Heart right ventricle (tissue), 16 donors: Measurements from ENCODE around the gene CARD8. TPM values are rescaled to one million over a fixed set of nuclear protein-coding genes. Genes with fewer than 3 reads are reported as not detected.

Experiments used
- ATAC-seq, 8 donors: fragments of 200-7000 bp; cut with Tn5 transposase; one replicate each; pipeline ENCODE4 v1.9.1; 2020; ENCODE audit warnings: mild to moderate bottlenecking in 8 of 8, moderate library complexity in 8 of 8, moderate number of reproducible peaks in 1 of 8
- DNase-seq, 2 donors: peaks; one replicate each; pipeline ENCODE4 v3.0.0-alpha.2; 2020
- H3K27ac ChIP-seq, 10 donors: fragments of 200-600 bp; sonication (generic) in 2 of 10; one replicate each; pipeline versions ENCODE4 v1.5.0 to v1.8.0; 2020 to 2022; ENCODE audit warnings: mild to moderate bottlenecking in 3 of 10
- H3K27me3 ChIP-seq, 7 donors: fragments of 200-600 bp; one replicate each; pipeline ENCODE4 v1.8.0; 2021 to 2022; ENCODE audit warnings: mild to moderate bottlenecking in 2 of 7
- H3K36me3 ChIP-seq, 9 donors: fragments of 200-600 bp; sonication (generic) in 1 of 9; one replicate each; pipeline versions ENCODE4 v1.5.0 to v1.8.0; 2020 to 2022; ENCODE audit warnings: mild to moderate bottlenecking in 2 of 9
- H3K4me1 ChIP-seq, 9 donors: fragments of 200-600 bp; sonication (generic) in 1 of 9; one replicate each; pipeline versions ENCODE4 v1.5.0 to v1.8.0; 2020 to 2022; ENCODE audit warnings: mild to moderate bottlenecking in 4 of 9
- H3K4me3 ChIP-seq, 10 donors: fragments of 200-600 bp; sonication (generic) in 2 of 10; one replicate each; pipeline versions ENCODE4 v1.5.0 to v1.8.0; 2020 to 2022; ENCODE audit warnings: mild to moderate bottlenecking in 7 of 10, moderate library complexity in 2 of 10
- H3K9me3 ChIP-seq, 11 donors: fragments of 200-600 bp in 10 of 11; sonication (generic) in 2 of 11; one replicate each; pipeline versions ENCODE4 v1.5.0 to v1.8.0; 2013 to 2022; ENCODE audit warnings: mild to moderate bottlenecking in 2 of 11, control low read depth in 1 of 11, moderate library complexity in 1 of 11
- CTCF ChIP-seq, 9 donors: fragments of 200-600 bp; sonication (generic) in 2 of 9; IDR thresholded peaks; one replicate each; pipeline versions ENCODE4 v1.5.0 to v1.8.0; 2021 to 2022; ENCODE audit warnings: antibody characterized with exemption in 9 of 9, mild to moderate bottlenecking in 5 of 9, moderate library complexity in 1 of 9
- WGBS, 2 donors: extraction: QIAGEN DNeasy Blood & Tissue Kit; methylation state at CpG; one replicate each; pipeline ENCODE4 v1.1.7; 2013; ENCODE audit warnings: inconsistent platforms in 1 of 2; 5-methylcytosine and 5-hydroxymethylcytosine counted together
- intact Hi-C, 10 donors: fragments of 100-400 bp; cut with DNase I; formaldehyde crosslinking; loops; one replicate each; pipeline versions ENCODE4 v1.11.1 to v1.14.2; 2022
- polyA plus RNA-seq, 2 donors: library from polyadenylated mRNA; stranded (reverse); fragments of 200-250 nt; gene quantifications; one replicate each; pipeline ENCODE4 v1.2.3, GENCODE V29; 2013
- total RNA-seq, 10 donors: library from RNA; stranded (reverse); fragmentation: NEBNext Ultra II Directional in 3 of 10; extraction: Animal tissue kit (Norgen Biotek cat#: 25700) in 3 of 10; gene quantifications; one replicate each; pipeline versions ENCODE4 v1.2.1 to v1.2.4, GENCODE V29; 2021 to 2023
- donor health status: Arrhythmogenic right ventricular cardiomyopathy.
- donor health status: ischemic (EF 13 %, LVEDD 7.1; RV severe dilation, severe dysfunction).
- donor health status: healthy with polysubstance abuse.
- donor health status: DM: no; HTN: yes; CAD: no.
- donor health status: DM: no; HTN: no; CAD: no.
- donor health status: ischemic (EF 25% LVEDD 6.9; RV normal size, moderate dysfunction).
- donor health status: ischemic (EF 25% LVEDD 5.7; RV mildly dilated, moderate dysfunction).
- donor health status: healthy.
- donor health status: DM: yes; HTN: yes; CAD: no.
- donor health status: Ischemic cardiomyopathy.
- donor health status: ischemic (EF 35%, LVEDD 5.7; RV mildly dilated, moderate dysfunction).
- donor health status: nonischemic (EF 11% LVEDD 7.7; RV severe dilation, severe dysfunction).
- donor health status: DM: yes; HTN: yes; CAD: no.
- donor health status: PGD.
- donor health status: ischemic (EF 29% LVEDD 5.4; RV normal size, mild dysfunction).
- donor health status: nonischemic (EF 23%, LVEDD 6.1; RV moderate dilation, normal function).

CARD8 gene
- total and polyA plus RNA-seq, 12 donors = 18.9 to 49.5 (median 29.4) TPM

GRCh38 chr19:48194041-48194843, 61.5 kb downstream of the CARD8 start:
- Histone ChIP-seq H3K27me3 (no peaks in the 10 kb centered on the region), H3K4me3 (no peak overlapping the region), H3K36me3 (peaks cover 0 to 10% (median 0%) of the 10 kb centered on the region in 9 donors), H3K27ac (no peak overlapping the region), H3K9me3 (no peaks in the 10 kb centered on the region), H3K4me1 (peaks cover 0 to 16% (median 12%) of the 10 kb centered on the region in 9 donors)
- whole genome bisulfite sequencing, 2 donors = 70 to 72% methylated on average over 36 of the region's 36 CpGs
- no peak for ATAC-seq
- DNase-seq = no peak
- intact Hi-C loops = no loop called here
- TF ChIP-seq CTCF (IDR thresholded peaks at IDR 0.05) = peak in 7 of 9 donors; percentile 32 to 57 (median 56)

- no peak overlapping the region for H3K27ac ChIP-seq
- H3K4me3 ChIP-seq = no peak overlapping the region
- 79 to 88% methylated on average over 7 of the region's 7 CpGs for WGBS, 2 donors
- no peaks in the 10 kb centered on the region for H3K9me3 ChIP-seq
- no peak for TF ChIP-seq CTCF (IDR thresholded peaks at IDR 0.05)
- DNase-seq = no peak
- peaks cover 0 to 21% (median 0%) of the 10 kb centered on the region in 9 donors for H3K36me3 ChIP-seq
- no peaks in the 10 kb centered on the region for H3K27me3 ChIP-seq
- intact Hi-C loops = no loop called here
- peaks cover 0 to 16% (median 12%) of the 10 kb centered on the region in 9 donors for H3K4me1 ChIP-seq
- no peak for ATAC-seq
These were observed 63.0 kb downstream of the CARD8 start for GRCh38 chr19:48192750-48193149.

GRCh38 chr19:48190885-48191284, 64.8 kb downstream of the CARD8 start:
- 94% methylated on average over 3 of the region's 3 CpGs for WGBS, 2 donors
- DNase-seq (no peak), ATAC-seq (no peak)
- no peaks in the 10 kb centered on the region for H3K27me3 ChIP-seq
- H3K27ac ChIP-seq = no peak overlapping the region
- no peaks in the 10 kb centered on the region for H3K9me3 ChIP-seq
- intact Hi-C loops = no loop called here
- TF ChIP-seq CTCF (IDR thresholded peaks at IDR 0.05) = no peak
- H3K4me1 ChIP-seq = no peaks in the 10 kb centered on the region
- peaks cover 0 to 29% (median 0%) of the 10 kb centered on the region in 9 donors for H3K36me3 ChIP-seq
- H3K4me3 ChIP-seq = no peak overlapping the region

- Histone ChIP-seq H3K36me3 (peaks cover 0 to 30% (median 0%) of the 10 kb centered on the region in 9 donors), H3K9me3 (no peaks in the 10 kb centered on the region), H3K27ac (no peak overlapping the region), H3K27me3 (no peaks in the 10 kb centered on the region), H3K4me1 (no peaks in the 10 kb centered on the region), H3K4me3 (no peak overlapping the region)
- intact Hi-C loops = no loop called here
- ATAC-seq = no peak
- 75 to 82% methylated on average over 13 of the region's 13 CpGs for WGBS, 2 donors
- peak in 1 of 9 donors; percentile 11 for TF ChIP-seq CTCF (IDR thresholded peaks at IDR 0.05)
- DNase-seq = no peak
These were observed 65.3 kb downstream of the CARD8 start for GRCh38 chr19:48190288-48190884.
